HepG2 (cell line): ENCODE measurements around the gene MRPS10. TPM values are rescaled to one million over a fixed set of nuclear protein-coding genes. Genes with fewer than 3 reads are reported as not detected.

ENCODE experiments used
- ATAC-seq: fragments of 200-7000 bp; cut with Tn5 transposase; 3 replicates; pipeline ENCODE4 v1.9.1; 2020; ENCODE audit warnings: mild to moderate bottlenecking, moderate library complexity
- BruUV-seq: library from RNA; stranded (reverse); fragments of 400-500 nt; replicated peaks from 2 replicates; lab custom pipeline; 2021; lab: Mats Ljungman, UMichigan
- CTCF ChIA-PET: fragments of 300-600 bp; formaldehyde crosslinking; extraction: SDS; loops from one replicate; lab custom pipeline; 2021; ENCODE audit warnings: low total read pairs, inconsistent platforms, low intra/inter-chr PET ratio; lab: Yijun Ruan, JAX
- POLR2A ChIA-PET: fragments of 350-600 bp; sonication (Branson Sonifier 250); formaldehyde crosslinking; loops from one replicate; lab custom pipeline; 2020; ENCODE audit warnings: antibody characterized with exemption, inconsistent platforms; lab: Yijun Ruan, JAX
- DNase-seq: peaks from one replicate; pipeline ENCODE4 v3.0.0-alpha.2; 2015; ENCODE audit warnings: low spot score
- FAIRE-seq: peaks from 3 replicates; lab custom pipeline; 2011; peaks lifted over from hg19 to GRCh38; lab: Jason Lieb, UNC
- H2AFZ ChIP-seq: one replicate; pipeline ENCODE4 v1.6.1; 2011; ENCODE audit warnings: low read length, inconsistent platforms
- H3K27ac ChIP-seq: fragments of 300-600 bp; 3 replicates; pipeline ENCODE4 v1.8.0; 2011; ENCODE audit warnings: mixed run types, mild to moderate bottlenecking, mixed read lengths, low read length, inconsistent platforms; ENCODE audit not compliant: insufficient read depth; ENCODE audit errors: extremely low read length
- H3K27me3 ChIP-seq, 2 experiments: fragments of 200-600 bp in 1 of 2; 2 replicates in 1 of 2; 3 replicates in 1 of 2; pipeline versions ENCODE4 v1.6.0 to v1.8.0; 2011; ENCODE audit warnings: low read length in 2 of 2, mild to moderate bottlenecking in 2 of 2, moderate library complexity in 2 of 2, inconsistent platforms in 1 of 2; ENCODE audit not compliant: insufficient read depth in 2 of 2, control insufficient read depth in 1 of 2
- H3K36me3 ChIP-seq, 2 experiments: fragments of 200-600 bp in 1 of 2; replicated peaks in 1 of 2; 2 replicates in 1 of 2; 3 replicates in 1 of 2; pipeline versions ENCODE4 v1.5.1 to v1.8.0; 2011; ENCODE audit warnings: low read length in 2 of 2, inconsistent platforms in 1 of 2; ENCODE audit not compliant: insufficient read depth in 2 of 2, control insufficient read depth in 1 of 2
- H3K4me1 ChIP-seq: 2 replicates; pipeline ENCODE4 v1.5.1; 2012; ENCODE audit warnings: low read length, inconsistent platforms; ENCODE audit not compliant: insufficient read depth
- H3K4me2 ChIP-seq: 2 replicates; pipeline ENCODE4 v1.6.0; 2011; ENCODE audit warnings: low read depth, low read length, inconsistent platforms
- H3K4me3 ChIP-seq, 3 experiments: fragments of 200-600 bp in 1 of 3; sonication (generic), shearing (Covaris generic) in 1 of 3; replicated peaks in 1 of 3; 2 replicates each; pipeline ENCODE4 v1.5.1; 2011 to 2016; ENCODE audit warnings: low read length in 3 of 3, inconsistent platforms in 2 of 3, low read depth in 2 of 3, mild to moderate bottlenecking in 2 of 3, control low read depth in 1 of 3, mixed read lengths in 1 of 3; ENCODE audit not compliant: insufficient read depth in 1 of 3
- H3K79me2 ChIP-seq: one replicate; pipeline ENCODE4 v1.6.1; 2011; ENCODE audit warnings: low read length, inconsistent platforms; ENCODE audit not compliant: insufficient read depth
- H3K9ac ChIP-seq: 2 replicates; pipeline ENCODE4 v1.6.0; 2011; ENCODE audit warnings: mild to moderate bottlenecking, low read depth, low read length, inconsistent platforms; ENCODE audit not compliant: insufficient read depth
- H3K9me3 ChIP-seq: 2 replicates; pipeline ENCODE4 v1.5.1; 2012; ENCODE audit warnings: mild to moderate bottlenecking, low read length
- H4K20me1 ChIP-seq: 2 replicates; pipeline ENCODE4 v1.6.0; 2011; ENCODE audit warnings: inconsistent platforms, mild to moderate bottlenecking, low read length, moderate library complexity; ENCODE audit not compliant: insufficient read depth
- FOXK1 ChIP-seq: sonication (generic); formaldehyde crosslinking; IDR thresholded peaks from 2 replicates; pipeline ENCODE4 v1.4.0; 2020; ENCODE audit warnings: low read depth, missing genetic modification reagents, borderline replicate concordance
- FOXO1 ChIP-seq: sonication (generic); formaldehyde crosslinking; IDR thresholded peaks from 2 replicates; pipeline ENCODE4 v1.4.0; 2020; ENCODE audit warnings: missing genetic modification reagents
- LBX2 ChIP-seq: sonication (generic); formaldehyde crosslinking; IDR thresholded peaks from 2 replicates; pipeline ENCODE4 v1.5.0; 2020; ENCODE audit warnings: missing genetic modification reagents, mild to moderate bottlenecking, borderline replicate concordance
- MAFF ChIP-seq: IDR thresholded peaks from 2 replicates; pipeline ENCODE4 v1.6.1; 2011; ENCODE audit warnings: low read depth, low read length, improper control_type of control experiment
- MTF1 ChIP-seq: sonication (generic); formaldehyde crosslinking; IDR thresholded peaks from 2 replicates; pipeline ENCODE4 v1.5.0; 2020; ENCODE audit warnings: missing genetic modification reagents
- NFE2 ChIP-seq: sonication (generic); formaldehyde crosslinking; IDR thresholded peaks from 2 replicates; pipeline ENCODE4 v1.4.0; 2020; ENCODE audit warnings: missing genetic modification reagents
- NFIB ChIP-seq: sonication (generic); formaldehyde crosslinking; IDR thresholded peaks from 2 replicates; pipeline ENCODE4 v1.9.0; 2021; ENCODE audit warnings: missing genetic modification reagents, mild to moderate bottlenecking, borderline replicate concordance
- PTBP1 ChIP-seq: fragments of 200-400 bp; formaldehyde crosslinking; IDR thresholded peaks from 2 replicates; pipeline ENCODE4 v1.6.1; 2018; ENCODE audit warnings: low read length, low read depth; ENCODE audit not compliant: poor library complexity, severe bottlenecking
- ZNF577 ChIP-seq: sonication (generic); formaldehyde crosslinking; IDR thresholded peaks from 2 replicates; pipeline ENCODE4 v1.4.0; 2020; ENCODE audit warnings: mild to moderate bottlenecking, low read depth, missing genetic modification reagents, borderline replicate concordance
- WGBS: methylation state at CpG from one replicate; pipeline ENCODE4 v1.1.6; 2017; ENCODE audit warnings: low lambda C conversion rate; 5-methylcytosine and 5-hydroxymethylcytosine counted together
- in situ Hi-C: cut with HindIII; loops from 2 replicates; pipeline ENCODE4 v1.10.0; 2017; ENCODE audit warnings: low pct_unique_long_range_greater_than_20kb; ENCODE audit not compliant: extremely low pct_ligation_motif_present
- intact Hi-C: fragments of 100-400 bp; cut with micrococcal nuclease; formaldehyde crosslinking; loops from one replicate; pipeline ENCODE4 v1.10.0; 2022; ENCODE audit not compliant: unreplicated experiment
- polyA plus RNA-seq, 8 experiments: library from polyadenylated mRNA; depleted of rRNA in 3 of 8; stranded (reverse) in 7 of 8; unstranded in 1 of 8; fragments of >200 nt; fragmentation: Illumina TruSeq in 4 of 8; extraction: Trizol in 4 of 8; gene quantifications; 2 replicates each; pipeline versions ENCODE4 v1.2.1 to v1.2.3, GENCODE V29; 2011 to 2016; ENCODE audit warnings: low read depth in 4 of 8, missing spikeins in 1 of 8, mixed read lengths in 1 of 8; ENCODE audit not compliant: insufficient read depth in 1 of 8
- total RNA-seq, 5 experiments: library from RNA; depleted of rRNA; stranded (reverse); fragments of >200 nt; fragmentation: Illumina TruSeq; extraction: Trizol; gene quantifications; 2 replicates each; pipeline ENCODE4 v1.2.3, GENCODE V29; 2016; ENCODE audit warnings: low read depth in 1 of 5

Gene MRPS10
- total and polyA plus RNA-seq, 2 of the 13 experiments (the other 11 are each of a cell fraction or from before 2014, with no cell fraction given) = 31.7 to 54.6 TPM

DNA sequence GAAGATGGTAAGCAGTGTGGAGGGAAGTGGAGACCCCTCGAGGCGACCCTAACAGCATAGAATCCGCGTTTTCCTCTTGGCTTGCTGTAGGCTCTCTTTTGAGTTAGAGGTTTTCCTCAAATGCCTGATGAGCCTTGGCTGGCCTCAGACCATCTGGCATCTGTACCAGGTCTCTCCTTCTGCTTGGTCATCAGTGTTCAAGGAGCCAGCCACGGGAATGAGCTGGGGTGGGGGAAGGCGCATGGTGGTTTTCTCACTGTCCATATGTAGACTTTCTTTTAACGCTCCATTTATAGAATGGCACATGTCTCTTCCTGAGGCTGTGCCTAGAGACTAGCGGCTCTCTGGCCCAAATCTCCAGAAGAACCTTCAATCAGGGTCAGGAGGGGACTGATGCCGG is 52.6 kb downstream of the MRPS10 start:
- TF ChIP-seq MAFF (no peak), NFE2 (CRISPR knock-in tag) (no peak), LBX2 (no peak), FOXK1 (no peak), MTF1 (CRISPR knock-in tag) (no peak), FOXO1 (CRISPR knock-in tag) (no peak), ZNF577 (CRISPR knock-in tag) (no peak), NFIB (CRISPR knock-in tag) (no peak), PTBP1 (no peak)
- no peaks in the 10 kb centered on the region for H3K36me3 ChIP-seq
- no peaks in the 10 kb centered on the region for H3K79me2 ChIP-seq
- no peak overlapping the region for H3K9ac ChIP-seq
- no TSS peak for BruUV-seq
- peaks cover under 1 to 10% of the 10 kb centered on the region in 2 experiments; a peak in 3 of 5 replicates for H3K27me3 ChIP-seq
- no peak for DNase-seq
- ChIA-PET POLR2A (no interaction called here), CTCF (interaction anchor here (2.8 to 5.2 kb wide), 2 partner anchors 50 to 89 kb away, joined by 75 to 107 read pairs; no protein-coding TSS in a partner anchor)
- 64% methylated on average over 9 of the region's 9 CpGs for WGBS
- H3K27ac ChIP-seq = no peak overlapping the region
- H3K4me1 ChIP-seq = peaks cover 44% of the 10 kb centered on the region
- H3K4me2 ChIP-seq = no peak overlapping the region
- H3K9me3 ChIP-seq = no peaks in the 10 kb centered on the region
- intact Hi-C loops (loop anchor here (5.0 kb wide), 1 partner anchor 378 kb away; the partner anchor contains the start of gene TOMM6), in situ Hi-C loops (loop anchor here (5.0 kb wide), 2 partner anchors 62 to 88 kb away; no protein-coding TSS in a partner anchor)
- H4K20me1 ChIP-seq = no peaks in the 10 kb centered on the region
- no peak overlapping the region for H3K4me3 ChIP-seq
- H2AFZ ChIP-seq = no peak overlapping the region
- ATAC-seq = no peak
- FAIRE-seq = no peak
